GM21367 (cell line): ENCODE results near the gene CMTR2.

ENCODE experiments used
- ATAC-seq: cut with Tn5 transposase; IDR thresholded peaks from one replicate; pipeline ENCODE4 v1.9.1; 2021; ENCODE audit not compliant: unreplicated experiment

CMTR2 gene

DNA sequence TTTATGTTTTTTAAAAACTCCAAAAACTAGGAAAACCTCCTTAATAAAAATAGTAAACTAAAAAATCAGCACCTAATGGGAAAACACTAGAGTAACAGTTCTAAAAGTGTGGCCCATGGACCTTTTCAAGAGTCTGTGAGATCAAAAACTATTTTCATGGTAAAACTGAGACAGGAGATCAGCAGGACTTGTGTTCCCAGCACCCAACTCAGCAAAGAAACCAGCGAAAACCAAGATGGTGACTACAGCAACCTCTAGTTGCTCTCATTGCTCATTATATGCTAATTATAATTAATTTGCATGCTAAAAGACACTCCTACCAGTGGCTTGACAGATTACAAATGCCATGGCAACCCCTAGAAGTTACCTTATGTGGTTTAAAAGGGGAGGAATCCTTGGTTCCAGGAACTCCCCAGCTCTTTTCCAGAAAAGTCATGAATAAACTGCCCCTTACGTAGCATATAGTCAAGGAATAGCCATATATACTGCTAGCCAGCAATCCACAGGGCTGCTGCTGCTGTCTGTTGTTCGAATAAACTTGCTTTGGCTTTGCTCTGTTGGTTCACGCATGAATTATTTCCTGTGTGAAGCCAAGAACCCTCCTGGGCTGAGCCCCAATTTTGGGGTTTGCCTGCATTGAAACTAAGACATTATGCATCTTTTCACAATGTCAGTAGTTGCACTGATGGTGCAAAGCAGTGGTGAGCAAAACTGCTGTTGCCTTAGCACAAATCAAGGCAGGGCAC lies 12.4 kb downstream of the CMTR2 start:
- no peak for ATAC-seq

DNA sequence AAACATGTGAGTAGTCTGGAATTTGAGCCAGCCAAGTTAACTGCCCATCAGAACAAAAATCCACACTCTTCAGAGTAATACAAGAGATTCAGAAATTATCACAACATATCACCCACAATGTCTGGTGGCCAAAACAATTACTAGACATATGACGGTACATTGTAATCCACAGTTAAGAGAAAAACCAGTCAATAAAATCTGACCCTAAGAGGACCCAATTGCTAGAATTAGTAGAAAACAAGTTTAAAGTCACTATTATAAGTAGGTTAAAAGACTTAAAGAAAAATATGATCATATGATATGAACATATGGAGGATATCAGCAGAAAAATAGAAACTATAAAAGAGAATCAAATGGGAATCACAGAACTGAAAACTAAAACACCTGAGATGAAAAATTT lies 15.8 kb downstream of the CMTR2 start:
- no peak for ATAC-seq

DNA sequence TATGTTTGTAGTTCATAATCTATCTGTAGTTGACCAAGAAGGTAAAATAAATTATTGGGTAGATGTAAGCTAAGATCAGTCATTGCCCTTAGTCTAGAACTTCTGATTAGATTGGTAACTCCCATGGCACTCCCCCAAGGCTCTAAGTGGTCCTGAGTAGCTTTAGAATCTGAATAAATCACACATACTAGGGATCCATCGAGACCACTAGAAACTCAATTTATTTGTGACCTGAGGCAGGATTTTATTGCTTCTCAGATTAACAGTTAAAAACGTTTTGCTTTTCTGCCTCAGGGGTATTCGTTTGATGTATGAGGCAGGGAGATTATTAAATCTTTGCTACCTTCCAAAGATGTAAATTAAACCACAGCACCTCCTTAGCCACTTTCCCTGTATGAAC lies 24.9 kb downstream of the CMTR2 start:
- ATAC-seq: no peak

DNA sequence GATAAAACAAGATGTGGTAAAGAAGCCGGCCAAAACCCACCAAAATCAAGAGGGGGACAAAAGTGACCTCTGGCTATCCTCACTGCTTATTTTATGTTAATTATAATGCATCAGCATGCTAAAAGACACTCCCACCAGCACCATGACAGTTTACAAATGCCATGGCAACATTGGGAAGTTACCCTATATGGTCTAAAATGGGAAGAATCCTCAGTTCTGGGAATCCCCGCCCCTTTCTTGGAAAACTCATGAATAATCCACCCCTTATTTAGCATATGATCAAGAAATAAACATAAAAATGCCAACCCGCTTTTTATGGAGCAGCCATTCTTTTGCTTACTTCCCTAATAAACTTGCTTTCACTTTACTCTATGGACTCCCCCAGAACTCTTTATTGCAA lies 25.6 kb downstream of the CMTR2 start:
- ATAC-seq: no peak

DNA sequence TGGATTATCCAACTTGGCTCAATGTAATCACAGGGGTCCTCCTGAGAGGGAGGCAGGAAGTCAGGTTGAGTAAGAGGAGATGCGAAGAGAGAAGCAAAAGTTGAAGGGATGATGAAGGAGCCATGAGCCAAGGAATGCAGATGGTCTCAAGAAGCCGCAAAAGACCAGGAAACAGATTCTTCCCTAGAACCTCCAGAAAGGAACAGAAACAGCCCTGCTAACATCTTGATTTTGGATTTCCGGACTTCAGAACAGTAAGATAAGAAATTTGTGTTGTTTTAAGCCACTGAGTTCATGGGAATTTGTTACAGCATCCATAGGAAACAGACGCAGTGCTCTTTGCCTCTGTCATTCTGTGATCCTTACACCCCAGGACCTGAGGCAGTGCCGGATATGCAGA lies 26.8 kb downstream of the CMTR2 start:
- ATAC-seq: no peak

DNA sequence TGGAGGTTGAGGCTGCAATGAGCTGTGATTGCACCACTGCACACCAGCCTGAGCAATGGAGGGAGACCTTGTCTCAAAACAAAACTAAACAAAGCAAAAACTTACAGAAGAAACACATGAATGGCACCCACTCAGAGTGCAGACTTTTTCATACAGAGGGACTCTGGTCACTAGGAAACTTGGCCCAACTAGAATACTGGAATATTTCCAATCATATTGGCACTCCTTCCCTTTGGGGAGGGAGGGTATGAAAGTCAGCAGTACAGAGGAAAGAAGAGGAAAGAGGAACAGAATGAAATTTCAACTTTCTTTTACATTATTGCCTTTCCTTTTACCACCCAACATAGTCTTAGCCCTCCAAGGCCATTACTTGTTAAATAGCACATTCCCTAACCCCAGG lies 28.2 kb downstream of the CMTR2 start:
- ATAC-seq: no peak

DNA sequence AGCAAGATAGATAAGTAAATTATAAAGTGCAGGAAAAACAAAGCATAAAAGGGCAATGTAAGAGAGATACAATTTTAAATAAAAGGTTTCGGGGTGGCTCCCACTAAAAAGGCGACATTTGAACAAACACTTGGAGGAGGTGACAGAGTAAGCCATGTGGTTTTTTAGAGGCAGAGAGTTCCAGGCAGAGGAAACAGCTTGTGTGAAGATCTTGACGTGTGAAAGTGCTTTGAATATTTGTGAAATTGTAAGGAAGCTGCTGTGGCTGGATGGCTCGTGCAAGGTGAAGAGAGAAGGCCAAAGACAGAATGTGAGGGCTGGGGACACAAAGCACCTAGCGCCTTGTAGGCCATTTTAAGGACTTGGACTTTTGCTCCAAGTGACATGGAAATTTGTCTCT lies 30.1 kb downstream of the CMTR2 start:
- no peak for ATAC-seq

DNA sequence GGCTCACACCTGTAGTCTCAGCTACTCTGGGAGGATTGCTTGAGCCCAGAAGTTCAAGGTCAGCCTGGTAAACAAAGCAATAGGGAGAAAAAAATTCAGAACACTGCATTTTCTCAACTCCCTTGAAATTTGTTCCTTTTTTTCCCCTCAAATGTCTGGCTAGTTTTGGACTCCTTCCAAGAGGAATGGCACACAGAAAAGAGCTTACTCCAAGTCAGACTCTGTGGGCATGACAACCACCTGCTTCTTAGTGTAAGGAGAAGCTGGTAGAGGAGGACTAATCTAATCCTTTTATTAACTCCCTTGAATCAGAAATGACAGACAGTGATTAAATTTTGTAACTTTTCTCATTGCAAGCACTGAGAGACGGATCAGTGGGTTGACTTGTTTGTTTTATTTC lies 30.8 kb downstream of the CMTR2 start:
- ATAC-seq: no peak

DNA sequence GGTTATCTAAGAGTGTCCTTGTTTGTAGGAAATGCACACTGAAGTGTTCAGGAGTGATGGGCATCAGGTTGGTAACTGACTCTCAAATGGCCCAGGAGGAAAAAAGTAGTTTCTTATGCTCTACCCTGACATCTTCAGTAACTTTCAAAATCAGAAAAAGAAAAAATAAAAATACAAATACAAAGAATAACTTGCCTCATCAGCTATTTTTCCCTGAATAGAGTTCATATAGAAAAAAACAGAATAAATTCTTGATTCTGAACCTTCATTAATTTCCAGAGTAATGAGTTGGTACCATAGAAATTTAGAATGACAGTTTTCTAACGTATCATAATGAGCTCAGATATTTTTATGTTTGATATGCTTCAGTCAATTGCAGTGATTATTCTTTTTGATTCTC lies 31.4 kb downstream of the CMTR2 start:
- ATAC-seq: no peak

DNA sequence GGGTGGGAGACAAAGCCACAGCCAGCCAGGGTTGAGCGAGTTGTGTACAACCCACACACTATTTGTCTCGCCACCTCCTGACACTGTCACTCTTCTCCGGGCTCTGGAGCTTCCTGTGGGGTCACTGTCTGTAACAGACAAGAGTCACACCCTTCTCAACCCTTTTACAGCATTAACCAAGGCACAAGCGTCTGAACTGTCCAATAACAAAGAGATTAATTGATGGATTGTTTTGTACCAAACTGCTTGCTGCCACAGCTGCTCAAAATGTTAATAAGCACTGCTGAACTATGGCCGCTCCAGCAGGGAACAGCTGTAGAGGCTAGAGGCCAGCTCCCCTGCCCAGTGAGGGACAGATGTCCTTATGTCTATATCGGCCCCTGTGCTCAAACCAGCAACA lies 33.5 kb downstream of the CMTR2 start:
- ATAC-seq: no peak

DNA sequence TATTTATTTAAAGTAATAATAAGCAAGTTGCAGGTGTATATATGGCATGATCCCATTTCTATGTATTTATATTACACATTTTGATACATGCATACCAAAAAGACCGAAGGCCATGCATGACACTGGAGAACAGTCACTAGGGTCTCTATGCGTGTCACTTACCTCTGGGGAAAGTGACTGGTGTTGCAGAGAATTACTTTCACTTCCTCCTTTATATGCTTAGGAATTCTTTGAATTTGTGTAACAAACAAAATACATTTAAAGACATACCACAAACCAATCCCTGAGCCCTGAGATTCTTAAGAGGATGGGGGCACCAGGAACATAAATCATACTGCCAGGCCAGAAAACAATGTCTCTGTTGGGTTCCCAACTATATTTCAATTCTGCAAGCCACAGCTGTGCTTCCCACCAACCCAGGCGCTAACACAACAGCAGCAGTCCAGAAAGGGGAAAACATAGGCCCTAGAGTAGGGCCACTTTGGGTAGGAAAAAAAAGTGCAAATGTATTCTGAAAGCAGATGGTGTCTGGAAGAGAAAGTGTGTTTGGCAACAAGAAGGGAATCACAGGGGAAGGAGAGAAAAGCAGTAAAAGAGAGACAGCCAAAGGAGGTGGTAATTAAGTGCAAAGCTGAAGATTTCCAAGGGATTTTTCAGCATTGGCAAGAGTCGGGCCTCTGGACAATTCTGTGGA lies 34.2 kb downstream of the CMTR2 start:
- ATAC-seq: no peak

DNA sequence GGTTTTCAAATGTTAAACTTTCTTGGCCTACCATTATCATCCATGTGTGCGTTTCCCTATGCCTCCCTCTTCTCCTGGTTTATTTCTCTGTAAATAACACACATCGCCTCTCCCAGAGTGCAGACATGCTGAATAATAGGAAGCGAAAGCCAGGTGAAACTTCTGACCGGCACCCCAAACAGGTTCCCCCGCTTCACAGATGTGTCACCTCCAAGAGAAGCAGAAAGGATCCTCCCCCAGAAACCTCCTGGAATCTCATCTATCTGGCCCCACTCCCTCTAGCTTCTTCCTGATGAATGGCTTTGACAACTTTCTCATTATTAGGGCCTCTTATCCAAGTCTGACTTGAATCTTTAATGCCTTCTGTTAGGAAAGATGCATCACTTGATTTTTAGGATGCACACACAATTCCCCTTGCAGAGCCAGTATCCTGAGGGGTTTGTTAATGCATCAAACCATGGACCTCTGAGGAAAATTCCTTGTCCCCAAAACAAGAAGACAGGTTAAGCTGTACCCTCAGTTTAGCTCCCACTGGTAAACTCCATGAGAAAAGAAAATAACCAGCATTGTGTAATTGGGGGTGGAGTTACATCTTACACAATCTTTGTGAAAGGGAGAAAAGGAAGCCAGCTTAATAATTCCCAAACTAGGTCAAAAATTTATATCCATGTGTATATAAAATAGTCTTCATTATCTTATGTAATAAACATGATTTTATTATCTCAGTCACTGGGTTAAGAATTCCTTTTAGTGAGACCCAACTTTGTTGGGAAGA lies 38.6 kb downstream of the CMTR2 start:
- ATAC-seq: no peak

DNA sequence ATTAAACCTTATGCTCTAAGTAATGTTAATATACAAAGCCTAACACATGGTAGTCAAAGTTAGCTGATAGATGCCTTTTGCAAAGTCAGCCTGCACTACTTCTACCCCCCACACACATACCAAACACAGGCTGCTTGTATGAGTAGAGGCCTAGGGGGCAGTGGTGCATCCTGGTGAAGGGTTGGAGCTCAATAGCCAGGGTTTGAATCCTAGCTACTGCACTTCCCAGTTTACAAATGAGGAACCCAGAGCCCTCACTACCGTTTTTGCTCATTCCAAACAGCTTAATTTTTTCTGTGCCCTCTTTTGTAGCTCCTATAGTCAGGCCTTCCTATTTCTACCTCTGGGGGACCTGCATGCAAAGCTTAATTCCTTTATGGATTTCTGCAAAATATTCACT lies 39.8 kb downstream of the CMTR2 start:
- ATAC-seq: no peak

DNA sequence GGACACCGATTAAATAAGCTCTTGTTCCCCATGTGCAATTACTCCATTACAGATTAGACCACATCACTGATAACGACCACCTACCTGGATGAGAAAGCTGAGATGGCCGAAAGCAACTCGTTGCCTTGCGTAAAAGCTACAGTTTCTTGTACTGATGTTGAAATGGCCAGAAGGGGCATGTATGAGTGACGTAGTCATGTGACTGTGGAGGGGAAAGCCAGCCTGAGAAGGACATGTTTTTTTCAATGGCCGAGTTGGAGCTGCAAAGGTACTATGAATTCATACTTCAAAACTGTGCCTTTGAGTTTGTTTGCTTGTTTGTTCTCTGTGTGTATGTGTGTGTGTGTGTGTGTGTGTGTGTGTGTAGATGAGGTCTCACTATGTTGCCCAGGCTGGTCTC lies 41.7 kb downstream of the CMTR2 start:
- ATAC-seq: no peak

DNA sequence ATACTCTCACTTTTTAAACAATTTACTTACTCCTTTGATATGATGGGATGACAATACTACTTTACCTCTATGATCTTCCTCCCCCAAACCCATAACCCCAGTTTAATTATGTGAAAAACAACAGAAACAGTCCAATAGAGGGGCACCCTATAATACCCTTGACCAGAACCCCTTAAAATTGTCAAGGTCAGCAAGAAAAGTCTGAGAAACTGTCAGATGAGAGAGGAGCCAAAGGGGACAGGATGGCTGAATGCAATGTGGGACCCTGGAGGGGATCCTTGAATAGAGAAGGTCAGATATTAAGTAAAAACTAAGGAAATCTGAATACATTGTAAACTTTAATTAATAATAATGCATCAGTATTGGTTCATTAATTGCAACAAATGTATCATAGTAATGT lies 42.9 kb downstream of the CMTR2 start:
- no peak for ATAC-seq

DNA sequence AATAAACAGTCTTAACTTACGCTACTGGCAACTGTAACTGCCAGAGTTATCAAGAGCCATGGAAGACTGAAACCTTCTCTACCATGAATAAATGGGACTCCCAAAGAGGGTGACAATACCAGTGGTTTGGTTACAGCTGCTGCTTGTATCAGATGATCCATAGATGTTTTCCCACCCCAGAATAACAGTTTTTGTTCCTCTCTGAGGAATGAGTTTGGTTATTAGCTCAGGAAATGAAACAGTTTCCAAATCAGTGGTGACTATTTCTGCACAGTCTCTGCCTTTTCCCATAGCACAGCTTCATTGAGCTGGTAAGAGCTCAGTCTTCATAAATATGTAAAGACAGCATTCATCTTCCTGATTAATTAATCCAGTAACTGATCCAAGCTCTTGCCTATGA lies 44.7 kb downstream of the CMTR2 start:
- no peak for ATAC-seq

DNA sequence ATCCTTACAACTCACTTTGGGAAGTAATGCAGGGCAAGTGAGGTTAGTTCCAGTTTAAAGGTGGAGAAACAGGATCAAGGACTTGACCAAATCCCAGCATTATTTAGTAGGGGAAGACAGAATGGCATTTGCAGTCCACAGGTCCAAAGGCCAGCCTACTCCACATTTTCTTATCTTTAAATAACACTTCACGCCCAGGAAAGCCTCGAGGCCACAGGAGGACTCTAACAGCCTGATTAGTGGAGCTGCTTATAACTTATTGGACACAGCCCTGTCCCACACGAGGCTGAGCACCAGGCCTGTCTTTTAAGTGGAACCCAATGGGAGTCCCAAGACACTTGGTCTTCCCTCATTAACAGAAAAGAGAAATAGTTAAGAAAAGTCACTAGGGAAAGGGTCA lies 46.6 kb downstream of the CMTR2 start:
- no peak for ATAC-seq

DNA sequence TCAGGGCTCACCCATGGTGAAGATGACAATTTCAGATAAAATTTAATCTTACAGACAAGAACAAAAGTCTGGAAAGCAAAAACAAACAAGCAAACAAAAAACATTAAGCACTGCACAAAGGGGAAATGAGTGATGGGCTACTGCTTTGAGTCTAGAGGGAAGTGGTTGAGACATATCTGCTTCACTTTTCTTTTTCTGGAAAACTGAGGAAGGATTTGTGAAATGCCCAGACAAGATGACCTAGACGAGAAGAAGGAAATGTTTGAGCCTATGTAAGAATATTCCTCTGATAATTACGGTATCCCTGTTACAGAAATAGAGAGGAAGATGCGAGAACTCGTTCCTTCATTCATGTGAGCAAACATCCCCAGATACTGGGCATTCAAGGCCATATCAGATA lies 47.2 kb downstream of the CMTR2 start:
- no peak for ATAC-seq
